H1 (cell line): Measurements from ENCODE around the gene INAFM1. TPM values are rescaled to one million over a fixed set of nuclear protein-coding genes. Genes with fewer than 3 reads are reported as not detected.

Experiments used
- CTCF ChIA-PET: fragments of 300-600 bp; sonication (Branson Sonifier 250); formaldehyde crosslinking; loops from one replicate; lab custom pipeline; 2021; ENCODE audit not compliant: partially characterized antibody; lab: Charles Lee
- POLR2A ChIA-PET: fragments of 300-600 bp; sonication (Branson Sonifier 250); formaldehyde crosslinking; loops from one replicate; lab custom pipeline; 2021; ENCODE audit warnings: inconsistent platforms; ENCODE audit not compliant: partially characterized antibody; lab: Charles Lee
- DNase-seq, 2 experiments: peaks; one replicate each; pipeline versions ENCODE4 v3.0.0 to v3.0.0-alpha.2; 2010 to 2022; ENCODE audit warnings: low spot score in 2 of 2, low read depth in 1 of 2, mixed read lengths in 1 of 2
- FAIRE-seq: peaks from 2 replicates; lab custom pipeline; 2011; peaks lifted over from hg19 to GRCh38; lab: Jason Lieb, UNC
- H2AFZ ChIP-seq: 2 replicates; pipeline ENCODE4 v1.8.1; 2012; ENCODE audit warnings: low read length, inconsistent platforms
- H2AK5ac ChIP-seq: 2 replicates; pipeline ENCODE4 v1.6.1; 2013; ENCODE audit warnings: low read depth, low read length
- H2BK120ac ChIP-seq: replicated peaks from 2 replicates; pipeline ENCODE3; 2013; ENCODE audit warnings: low read depth, low read length, inconsistent platforms
- H2BK12ac ChIP-seq: 2 replicates; pipeline ENCODE4 v1.6.1; 2013; ENCODE audit warnings: low read depth, low read length
- H2BK15ac ChIP-seq: 2 replicates; pipeline ENCODE4 v1.6.1; 2013; ENCODE audit warnings: low read length
- H2BK20ac ChIP-seq: 2 replicates; pipeline ENCODE4 v1.6.1; 2013; ENCODE audit warnings: low read length
- H2BK5ac ChIP-seq: 2 replicates; pipeline ENCODE4 v1.6.1; 2013; ENCODE audit warnings: low read depth, low read length
- H3K14ac ChIP-seq: 2 replicates; pipeline ENCODE4 v1.6.1; 2013; ENCODE audit warnings: inconsistent platforms; ENCODE audit not compliant: insufficient read length
- H3K18ac ChIP-seq: 2 replicates; pipeline ENCODE4 v1.6.1; 2013; ENCODE audit warnings: low read length; ENCODE audit errors: extremely low read depth
- H3K23ac ChIP-seq: 2 replicates; pipeline ENCODE4 v1.6.1; 2013; ENCODE audit warnings: inconsistent platforms; ENCODE audit not compliant: insufficient read length
- H3K23me2 ChIP-seq: 2 replicates; pipeline ENCODE4 v1.6.1; 2013; ENCODE audit warnings: low read depth, low read length
- H3K27ac ChIP-seq: 2 replicates; pipeline ENCODE4 v1.6.1; 2011; ENCODE audit warnings: low read depth, low read length, inconsistent platforms
- H3K27me3 ChIP-seq, 4 experiments: replicated peaks in 1 of 4; 1 replicate in 1 of 4; 2 replicates in 3 of 4; pipeline versions ENCODE4 v1.6.1 to v1.8.1; 2011 to 2013; ENCODE audit warnings: low read length in 3 of 4, mild to moderate bottlenecking in 3 of 4, inconsistent platforms in 2 of 4, mixed read lengths in 2 of 4, moderate library complexity in 1 of 4; ENCODE audit not compliant: control insufficient read depth in 3 of 4, insufficient read depth in 3 of 4; ENCODE audit errors: extremely low read depth in 1 of 4
- H3K36me3 ChIP-seq, 4 experiments: 2 replicates each; pipeline versions ENCODE4 v1.6.1 to v1.8.1; 2011 to 2013; ENCODE audit warnings: mild to moderate bottlenecking in 4 of 4, low read length in 3 of 4, moderate library complexity in 2 of 4, control low read depth in 1 of 4, inconsistent platforms in 1 of 4; ENCODE audit not compliant: insufficient read depth in 4 of 4, control insufficient read depth in 2 of 4
- H3K4ac ChIP-seq: replicated peaks from 2 replicates; pipeline ENCODE3; 2013; ENCODE audit warnings: low read length, low read depth, mixed read lengths, inconsistent platforms; ENCODE audit not compliant: insufficient read length
- H3K4me1 ChIP-seq, 4 experiments: replicated peaks in 1 of 4; 1 replicate in 1 of 4; 2 replicates in 3 of 4; pipeline versions ENCODE4 v1.6.1 to v1.8.1; 2011 to 2013; ENCODE audit warnings: low read length in 3 of 4, inconsistent platforms in 2 of 4, mixed read lengths in 1 of 4; ENCODE audit not compliant: insufficient read depth in 4 of 4, control insufficient read depth in 3 of 4
- H3K4me2 ChIP-seq, 2 experiments: 2 replicates each; pipeline versions ENCODE4 v1.6.1 to v1.8.1; 2011 to 2013; ENCODE audit warnings: low read depth in 2 of 2, low read length in 2 of 2, control low read depth in 1 of 2, inconsistent platforms in 1 of 2, mild to moderate bottlenecking in 1 of 2; ENCODE audit not compliant: insufficient read depth in 1 of 2
- H3K4me3 ChIP-seq, 4 experiments: fragments of 200-600, 300-600 bp in 1 of 4; sonication (generic), shearing (Covaris generic), sonication (Bioruptor Twin) in 1 of 4; 2 replicates each; pipeline versions ENCODE4 v1.5.1 to v1.8.1; 2011 to 2016; ENCODE audit warnings: low read length in 4 of 4, low read depth in 3 of 4, control low read depth in 2 of 4, inconsistent platforms in 2 of 4, mild to moderate bottlenecking in 2 of 4, mixed read lengths in 1 of 4, moderate library complexity in 1 of 4; ENCODE audit not compliant: insufficient read depth in 2 of 4; ENCODE audit errors: extremely low read depth in 1 of 4
- H3K56ac ChIP-seq: replicated peaks from 2 replicates; pipeline ENCODE3; 2013; ENCODE audit warnings: low read depth, mild to moderate bottlenecking, mixed read lengths, low read length, inconsistent platforms; ENCODE audit not compliant: insufficient read length
- H3K79me1 ChIP-seq: 2 replicates; pipeline ENCODE4 v1.6.1; 2013; ENCODE audit warnings: low read depth, low read length, control low read depth
- H3K79me2 ChIP-seq, 2 experiments: 2 replicates each; pipeline versions ENCODE4 v1.6.1 to v1.8.1; 2012 to 2013; ENCODE audit warnings: low read length in 2 of 2, mild to moderate bottlenecking in 2 of 2, inconsistent platforms in 1 of 2; ENCODE audit not compliant: insufficient read depth in 2 of 2, control insufficient read depth in 1 of 2
- H3K9ac ChIP-seq, 4 experiments: replicated peaks in 1 of 4; 1 replicate in 1 of 4; 2 replicates in 3 of 4; pipeline versions ENCODE4 v1.6.1 to v1.8.1; 2011 to 2013; ENCODE audit warnings: low read depth in 3 of 4, low read length in 3 of 4, control low read depth in 2 of 4, mild to moderate bottlenecking in 2 of 4, moderate library complexity in 2 of 4, inconsistent platforms in 1 of 4; ENCODE audit errors: extremely low read depth in 1 of 4
- H3K9me3 ChIP-seq, 2 experiments: 2 replicates each; pipeline versions ENCODE4 v1.6.1 to v1.8.1; 2012 to 2013; ENCODE audit warnings: mild to moderate bottlenecking in 2 of 2, moderate library complexity in 2 of 2, control low read depth in 1 of 2, inconsistent platforms in 1 of 2, low read depth in 1 of 2, low read length in 1 of 2, mixed read lengths in 1 of 2; ENCODE audit not compliant: insufficient read depth in 2 of 2
- H4K20me1 ChIP-seq, 2 experiments: replicated peaks in 1 of 2; 2 replicates each; pipeline versions ENCODE3 to v1.8.1; 2011 to 2013; ENCODE audit warnings: inconsistent platforms in 2 of 2, low read length in 2 of 2, mild to moderate bottlenecking in 1 of 2; ENCODE audit not compliant: insufficient read depth in 2 of 2, control insufficient read depth in 1 of 2
- H4K5ac ChIP-seq: 2 replicates; pipeline ENCODE4 v1.6.1; 2013; ENCODE audit warnings: low read length, low read depth, mixed read lengths, inconsistent platforms; ENCODE audit not compliant: insufficient read length
- H4K8ac ChIP-seq: 2 replicates; pipeline ENCODE4 v1.8.0; 2013; ENCODE audit warnings: mild to moderate bottlenecking, moderate library complexity, low read length, inconsistent platforms; ENCODE audit not compliant: insufficient read depth; ENCODE audit errors: extremely low read depth
- H4K91ac ChIP-seq: replicated peaks from 2 replicates; pipeline ENCODE3; 2013; ENCODE audit warnings: low read length, mixed read lengths, inconsistent platforms; ENCODE audit not compliant: insufficient read length
- CEBPB ChIP-seq: IDR thresholded peaks from 2 replicates; pipeline ENCODE4 v1.6.1; 2012; ENCODE audit warnings: low read depth, low read length
- CHD2 ChIP-seq: IDR thresholded peaks from 2 replicates; pipeline ENCODE4 v1.6.1; 2012; ENCODE audit warnings: low read length, improper control_type of control experiment
- KDM1A ChIP-seq: fragments of 200-600, 300-600 bp; sonication (generic); IDR thresholded peaks from 2 replicates; pipeline ENCODE4 v1.7.1; 2016; ENCODE audit warnings: mild to moderate bottlenecking, low read length, borderline replicate concordance
- NANOG ChIP-seq: IDR thresholded peaks from 2 replicates; pipeline ENCODE4 v1.6.1; 2011; ENCODE audit warnings: low read length, low read depth, mild to moderate bottlenecking, inconsistent platforms; ENCODE audit not compliant: insufficient read depth, poor library complexity, severe bottlenecking
- POLR2A ChIP-seq, 2 experiments: IDR thresholded peaks; 1 replicate in 1 of 2; 2 replicates in 1 of 2; pipeline ENCODE4 v1.6.1; 2011; ENCODE audit warnings: low read depth in 2 of 2, low read length in 2 of 2, mild to moderate bottlenecking in 2 of 2; ENCODE audit errors: control extremely low read depth in 1 of 2
- POLR2AphosphoS5 ChIP-seq: IDR thresholded peaks from 2 replicates; pipeline ENCODE4 v1.6.1; 2011; ENCODE audit warnings: low read depth, low read length
- RAD21 ChIP-seq, 2 experiments: IDR thresholded peaks in 1 of 2; conservative IDR thresholded peaks in 1 of 2; 2 replicates each; pipeline ENCODE4 v1.6.1; 2011; ENCODE audit warnings: low read depth in 2 of 2, low read length in 2 of 2, improper control_type of control experiment in 1 of 2, inconsistent platforms in 1 of 2, mild to moderate bottlenecking in 1 of 2, moderate library complexity in 1 of 2
- WGBS, 2 experiments: shearing (Covaris generic) in 1 of 2; methylation state at CpG; one replicate each; pipeline versions ENCODE4 v1.1.6 to v1.1.7; 2013 to 2015; ENCODE audit warnings: low lambda C conversion rate in 2 of 2, mixed read lengths in 2 of 2, inconsistent platforms in 1 of 2, low coverage in 1 of 2, missing lambda C conversion rate in 1 of 2; ENCODE audit not compliant: insufficient replicate concordance in 2 of 2, insufficient coverage in 1 of 2, insufficient read length in 1 of 2; ENCODE audit errors: extremely low coverage in 1 of 2, missing lambda C conversion rate in 1 of 2; 5-methylcytosine and 5-hydroxymethylcytosine counted together
- polyA plus RNA-seq, 7 experiments: library from polyadenylated mRNA; depleted of rRNA in 3 of 7; stranded (reverse) in 5 of 7; unstranded in 2 of 7; fragments of >200 nt in 5 of 7; fragments of 200-250 nt in 2 of 7; gene quantifications; 1 replicate in 5 of 7; 2 replicates in 1 of 7; 4 replicates in 1 of 7; pipeline versions ENCODE4 v1.2.1 to v1.2.3, GENCODE V29; 2011 to 2013; ENCODE audit warnings: missing spikeins in 2 of 7, mixed read lengths in 2 of 7
- total RNA-seq: library from RNA; stranded (reverse); fragmentation: NEBNext Ultra II Directional; extraction: Animal tissue kit (Norgen Biotek cat#: 25700); gene quantifications from 2 replicates; pipeline ENCODE4 v1.2.1, GENCODE V29; 2021
- TF ChIP-seq, protein P1 (sequence below): IDR thresholded peaks from 2 replicates; pipeline ENCODE4 v1.6.1; 2012; ENCODE audit warnings: inconsistent platforms
- TF ChIP-seq, protein P2 (sequence below), 3 experiments: IDR thresholded peaks; 1 replicate in 2 of 3; 2 replicates in 1 of 3; pipeline versions ENCODE4 v1.5.1 to v1.6.1; 2011; ENCODE audit warnings: low read length in 3 of 3, mild to moderate bottlenecking in 3 of 3, inconsistent platforms in 2 of 3, low read depth in 1 of 3, moderate library complexity in 1 of 3; ENCODE audit not compliant: insufficient read depth in 1 of 3; ENCODE audit errors: control extremely low read depth in 1 of 3

INAFM1 gene
- total and polyA plus RNA-seq, 2 of the 8 experiments (the other 6 are each of a cell fraction or from before 2014, with no cell fraction given) = 2.6 to 3.4 TPM

DNA sequence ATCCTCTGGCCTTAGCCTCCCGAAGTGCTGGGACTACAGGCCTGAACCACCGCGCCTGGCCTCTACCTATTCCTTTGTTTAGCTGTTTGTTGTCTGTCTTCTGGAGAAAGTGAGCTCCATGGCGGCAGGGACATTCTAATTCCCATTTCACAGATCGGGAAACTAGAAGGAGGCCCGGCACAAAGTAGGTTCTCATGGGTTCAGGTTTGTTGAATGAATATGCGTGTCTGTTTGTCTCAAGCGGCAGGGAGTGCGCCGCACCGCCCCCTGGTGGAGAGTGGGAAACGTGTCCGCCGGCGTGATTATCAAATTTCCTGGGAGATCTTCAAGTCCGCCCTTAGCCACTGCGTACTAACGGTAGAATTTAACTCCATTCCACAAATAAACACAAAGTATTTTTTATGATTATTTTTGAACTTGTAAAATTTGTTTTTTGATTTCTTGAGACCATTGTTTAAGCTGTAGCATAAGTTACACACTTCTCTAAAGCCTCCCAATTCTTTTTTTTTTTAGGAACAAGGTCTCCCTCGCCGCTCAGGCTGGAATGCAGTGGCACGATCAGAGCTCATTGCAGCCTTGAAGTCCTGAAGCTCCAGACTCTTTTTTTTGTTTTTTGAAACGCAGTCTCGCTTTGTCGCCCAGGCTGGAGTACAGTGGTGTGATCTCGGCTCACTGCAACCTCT lies 27.2 kb upstream of the INAFM1 start:
- Histone ChIP-seq H2BK15ac (no peak overlapping the region), H3K79me1 (no peaks in the 10 kb centered on the region), H3K27ac (no peak overlapping the region), H4K8ac (no peak overlapping the region), H3K23ac (no peak overlapping the region), H4K5ac (no peak overlapping the region), H3K23me2 (peaks cover 10% of the 10 kb centered on the region; the same call in 1 of the 2 replicates), H2BK5ac (no peak overlapping the region), H3K4ac (no peak overlapping the region), H4K91ac (no peak overlapping the region), H3K27me3 (0 out of 7 replicates have a peak, but pooled peaks cover 0 to under 1% (median 0%) of the 10 kb centered on the region in 4 experiments), H3K4me1 (peaks cover 0 to 7% (median 4%) of the 10 kb centered on the region in 4 experiments; a peak in 3 of 7 replicates), H3K9ac (no peak overlapping the region), H3K9me3 (no peaks in the 10 kb centered on the region; a peak in 1 of 4 replicates), H3K18ac (no peak overlapping the region; the same call in 1 of the 2 replicates), H3K36me3 (no peaks in the 10 kb centered on the region), H2BK12ac (peak overlapping the region; percentile 39; the same call in 1 of the 2 replicates), H3K56ac (no peak overlapping the region), H3K4me2 (no peak overlapping the region), H3K79me2 (no peaks in the 10 kb centered on the region), H2BK120ac (no peak overlapping the region), H4K20me1 (peaks cover 0 to 3% of the 10 kb centered on the region in 2 experiments), H2AK5ac (no peak overlapping the region), H3K14ac (no peak overlapping the region), H2BK20ac (no peak overlapping the region), H3K4me3 (no peak overlapping the region), H2AFZ (no peak overlapping the region)
- ChIA-PET POLR2A (interaction anchor here (0.7 to 6.1 kb wide), 4 partner anchors 9 to 168 kb away, joined by 3 to 148 read pairs (median 26); partner anchors contain the start of gene CCDC9), CTCF (interaction anchor here (0.7 to 12.1 kb wide), 27 partner anchors 8 to 354 kb away, joined by 3 to 303 read pairs (median 4); partner anchors contain the start of gene CCDC9)
- DNase-seq = peak in 1 of 2 experiments; percentile 92
- no peak for FAIRE-seq
- 53% methylated on average over 25 of the region's 25 CpGs; no CpG with 5 or more reads in 1 of the 2 experiments for WGBS, 2 experiments
- TF ChIP-seq, protein P1, sequence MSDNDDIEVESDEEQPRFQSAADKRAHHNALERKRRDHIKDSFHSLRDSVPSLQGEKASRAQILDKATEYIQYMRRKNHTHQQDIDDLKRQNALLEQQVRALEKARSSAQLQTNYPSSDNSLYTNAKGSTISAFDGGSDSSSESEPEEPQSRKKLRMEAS = peak; percentile 57
- TF ChIP-seq CHD2 (no peak), POLR2AphosphoS5 (no peak), RAD21 (IDR thresholded peaks at IDR 0.05 in 1 of 2, conservative IDR thresholded peaks at IDR 0.05 in 1 of 2; ENCODE audit: low read depth in 2 of 2, low read length in 2 of 2) (peak; percentile 53 to 58), POLR2A (IDR thresholded peaks at IDR 0.05; ENCODE audit: control extremely low read depth in 1 of 2, low read depth in 2 of 2, low read length in 2 of 2) (no peak), CEBPB (no peak), KDM1A (peak; percentile 99; the same call in 1 of the 2 replicates), NANOG (peak; percentile 5)
- TF ChIP-seq, protein P2, sequence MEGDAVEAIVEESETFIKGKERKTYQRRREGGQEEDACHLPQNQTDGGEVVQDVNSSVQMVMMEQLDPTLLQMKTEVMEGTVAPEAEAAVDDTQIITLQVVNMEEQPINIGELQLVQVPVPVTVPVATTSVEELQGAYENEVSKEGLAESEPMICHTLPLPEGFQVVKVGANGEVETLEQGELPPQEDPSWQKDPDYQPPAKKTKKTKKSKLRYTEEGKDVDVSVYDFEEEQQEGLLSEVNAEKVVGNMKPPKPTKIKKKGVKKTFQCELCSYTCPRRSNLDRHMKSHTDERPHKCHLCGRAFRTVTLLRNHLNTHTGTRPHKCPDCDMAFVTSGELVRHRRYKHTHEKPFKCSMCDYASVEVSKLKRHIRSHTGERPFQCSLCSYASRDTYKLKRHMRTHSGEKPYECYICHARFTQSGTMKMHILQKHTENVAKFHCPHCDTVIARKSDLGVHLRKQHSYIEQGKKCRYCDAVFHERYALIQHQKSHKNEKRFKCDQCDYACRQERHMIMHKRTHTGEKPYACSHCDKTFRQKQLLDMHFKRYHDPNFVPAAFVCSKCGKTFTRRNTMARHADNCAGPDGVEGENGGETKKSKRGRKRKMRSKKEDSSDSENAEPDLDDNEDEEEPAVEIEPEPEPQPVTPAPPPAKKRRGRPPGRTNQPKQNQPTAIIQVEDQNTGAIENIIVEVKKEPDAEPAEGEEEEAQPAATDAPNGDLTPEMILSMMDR (IDR thresholded peaks at IDR 0.05; ENCODE audit: control extremely low read depth in 1 of 3, insufficient read depth in 1 of 3, low read depth in 1 of 3, low read length in 3 of 3) = peak; percentile 76 to 92 (median 88)
